Activated CD4-positive, alpha-beta T cell treated with anti-CD3 and anti-CD28 coated beads, Interleukin-2, amount 10 ng/mL, durations not matched to agents 7 days and 5 days (primary cell): ENCODE data around the gene NOTCH1. TPM values are rescaled to one million over a fixed set of nuclear protein-coding genes. Genes with fewer than 3 reads are reported as not detected.
A peak's percentile ranks its signal among the peaks of the same experiment; 100 is the strongest.

Source experiments
- CTCF ChIA-PET: fragments of 350-600 bp; sonication (Branson Sonifier 250); formaldehyde crosslinking; loops from one replicate; lab custom pipeline; 2021; ENCODE audit warnings: antibody characterized with exemption; lab: Charles Lee
- POLR2A ChIA-PET: fragments of 350-600 bp; sonication (Branson Sonifier 250); formaldehyde crosslinking; loops from one replicate; lab custom pipeline; 2021; ENCODE audit warnings: antibody characterized with exemption; lab: Charles Lee
- DNase-seq: peaks from one replicate; pipeline ENCODE4 v3.0.0-alpha.2; 2020
- H3K27ac Mint-ChIP-seq: one replicate; pipeline ENCODE4 v1.8.0; 2021; ENCODE audit warnings: mild to moderate bottlenecking, moderate library complexity, mixed read lengths
- H3K27me3 Mint-ChIP-seq: one replicate; pipeline ENCODE4 v1.8.0; 2021; ENCODE audit warnings: mixed read lengths
- H3K36me3 Mint-ChIP-seq: one replicate; pipeline ENCODE4 v1.8.0; 2021; ENCODE audit warnings: low read depth, mixed read lengths
- H3K4me1 Mint-ChIP-seq: one replicate; pipeline ENCODE4 v1.8.0; 2021; ENCODE audit warnings: mixed read lengths
- H3K4me3 Mint-ChIP-seq: one replicate; pipeline ENCODE4 v1.8.0; 2021; ENCODE audit warnings: mild to moderate bottlenecking, moderate library complexity, mixed read lengths
- H3K9me3 Mint-ChIP-seq: one replicate; pipeline ENCODE4 v1.8.0; 2021; ENCODE audit warnings: mixed read lengths
- total RNA-seq, 2 experiments: library from RNA; stranded (reverse); gene quantifications; one replicate each; pipeline ENCODE4 v1.2.3, GENCODE V29; 2021

Gene NOTCH1
- total RNA-seq, 2 experiments from 2014 or later = 73.6 to 74.4 TPM

GRCh38 chr9:136528716-136529341, 17.0 kb downstream of the NOTCH1 start:
- POLR2A ChIA-PET = no interaction called here
- Mint-ChIP-seq H3K9me3 (no peaks in the 10 kb centered on the region), H3K4me3 (no peak overlapping the region), H3K36me3 (peaks cover 6% of the 10 kb centered on the region), H3K4me1 (peaks cover 42% of the 10 kb centered on the region), H3K27me3 (no peaks in the 10 kb centered on the region), H3K27ac (no peak overlapping the region)
- CTCF ChIA-PET = interaction anchor here (1.9 kb wide), 1 partner anchor 11 kb away, joined by 12 read pairs; no protein-coding TSS in a partner anchor
- DNase-seq = no peak

GRCh38 chr9:136527721-136528710, 17.8 kb downstream of the NOTCH1 start:
- no peaks in the 10 kb centered on the region for H3K9me3 Mint-ChIP-seq
- POLR2A ChIA-PET = interaction anchor here (1.0 kb wide), 1 partner anchor 11 kb away, joined by 3 read pairs; no protein-coding TSS in a partner anchor
- DNase-seq = no peak
- H3K4me3 Mint-ChIP-seq = no peak overlapping the region
- peaks cover 4% of the 10 kb centered on the region for H3K36me3 Mint-ChIP-seq
- peaks cover 34% of the 10 kb centered on the region for H3K4me1 Mint-ChIP-seq
- CTCF ChIA-PET = interaction anchor here (0.6 kb wide), 1 partner anchor 75 kb away, joined by 3 read pairs; no protein-coding TSS in a partner anchor
- no peaks in the 10 kb centered on the region for H3K27me3 Mint-ChIP-seq
- peak overlapping the region; percentile 60 for H3K27ac Mint-ChIP-seq

GRCh38 chr9:136527131-136527530, 18.7 kb downstream of the NOTCH1 start:
- peaks cover 27% of the 10 kb centered on the region for H3K4me1 Mint-ChIP-seq
- ChIA-PET CTCF (interaction anchor here (1.6 kb wide), 1 partner anchor 12 kb away, joined by 7 read pairs; no protein-coding TSS in a partner anchor), POLR2A (interaction anchor here (1.0 kb wide), 1 partner anchor 12 kb away, joined by 3 read pairs; no protein-coding TSS in a partner anchor)

GRCh38 chr9:136526625-136527066, 19.2 kb downstream of the NOTCH1 start:
- H3K9me3 Mint-ChIP-seq = no peaks in the 10 kb centered on the region
- no peak overlapping the region for H3K27ac Mint-ChIP-seq
- H3K4me3 Mint-ChIP-seq = no peak overlapping the region
- ChIA-PET CTCF (interaction anchor here (1.6 kb wide), 1 partner anchor 12 kb away, joined by 7 read pairs; no protein-coding TSS in a partner anchor), POLR2A (interaction anchor here (1.0 kb wide), 1 partner anchor 12 kb away, joined by 3 read pairs; no protein-coding TSS in a partner anchor)
- no peak for DNase-seq
- H3K4me1 Mint-ChIP-seq = peaks cover 25% of the 10 kb centered on the region
- no peaks in the 10 kb centered on the region for H3K27me3 Mint-ChIP-seq
- H3K36me3 Mint-ChIP-seq = no peaks in the 10 kb centered on the region

More at GRCh38 chr9:136527131-136527530, 18.7 kb downstream of the NOTCH1 start:
- H3K36me3 Mint-ChIP-seq = peaks cover under 1% of the 10 kb centered on the region
- H3K4me3 Mint-ChIP-seq = no peak overlapping the region
- no peak overlapping the region for H3K27ac Mint-ChIP-seq
- no peak for DNase-seq
- H3K9me3 Mint-ChIP-seq = no peaks in the 10 kb centered on the region
- no peaks in the 10 kb centered on the region for H3K27me3 Mint-ChIP-seq

GRCh38 chr9:136525841-136526499, 19.9 kb downstream of the NOTCH1 start:
- Mint-ChIP-seq H3K27me3 (no peaks in the 10 kb centered on the region), H3K4me3 (no peak overlapping the region), H3K9me3 (no peaks in the 10 kb centered on the region), H3K4me1 (peaks cover 20% of the 10 kb centered on the region), H3K36me3 (no peaks in the 10 kb centered on the region), H3K27ac (no peak overlapping the region)
- CTCF ChIA-PET = interaction anchor here (0.6 to 1.6 kb wide), 2 partner anchors 13 to 1066 kb away, joined by 3 to 7 read pairs; no protein-coding TSS in a partner anchor
- POLR2A ChIA-PET = no interaction called here
- DNase-seq = no peak

- H3K4me3 Mint-ChIP-seq = no peak overlapping the region
- H3K27me3 Mint-ChIP-seq = no peaks in the 10 kb centered on the region
- ChIA-PET POLR2A (no interaction called here), CTCF (no interaction called here)
- no peaks in the 10 kb centered on the region for H3K9me3 Mint-ChIP-seq
- H3K4me1 Mint-ChIP-seq = peaks cover 12% of the 10 kb centered on the region
- H3K27ac Mint-ChIP-seq = no peak overlapping the region
- no peaks in the 10 kb centered on the region for H3K36me3 Mint-ChIP-seq
- no peak for DNase-seq
These were observed 20.6 kb downstream of the NOTCH1 start for GRCh38 chr9:136525207-136525606.

GRCh38 chr9:136522314-136523237, 23.3 kb downstream of the NOTCH1 start:
- DNase-seq = no peak
- H3K4me1 Mint-ChIP-seq = no peaks in the 10 kb centered on the region
- H3K27ac Mint-ChIP-seq = no peak overlapping the region
- ChIA-PET POLR2A (no interaction called here), CTCF (no interaction called here)
- H3K9me3 Mint-ChIP-seq = no peaks in the 10 kb centered on the region
- no peaks in the 10 kb centered on the region for H3K36me3 Mint-ChIP-seq
- no peak overlapping the region for H3K4me3 Mint-ChIP-seq
- H3K27me3 Mint-ChIP-seq = no peaks in the 10 kb centered on the region

- Mint-ChIP-seq H3K4me3 (no peak overlapping the region), H3K36me3 (no peaks in the 10 kb centered on the region), H3K27ac (no peak overlapping the region), H3K9me3 (no peaks in the 10 kb centered on the region), H3K27me3 (no peaks in the 10 kb centered on the region), H3K4me1 (no peaks in the 10 kb centered on the region)
- CTCF ChIA-PET = no interaction called here
- POLR2A ChIA-PET = no interaction called here
- no peak for DNase-seq
These were observed 24.3 kb downstream of the NOTCH1 start for GRCh38 chr9:136521537-136521936.

GRCh38 chr9:136520053-136520540, 25.8 kb downstream of the NOTCH1 start:
- Mint-ChIP-seq H3K27ac (no peak overlapping the region), H3K27me3 (no peaks in the 10 kb centered on the region), H3K4me3 (no peak overlapping the region), H3K36me3 (no peaks in the 10 kb centered on the region), H3K4me1 (no peaks in the 10 kb centered on the region), H3K9me3 (no peaks in the 10 kb centered on the region)
- CTCF ChIA-PET = interaction anchor here (0.7 kb wide), 1 partner anchor 18 kb away, joined by 3 read pairs; no protein-coding TSS in a partner anchor
- no peak for DNase-seq
- POLR2A ChIA-PET = no interaction called here

GRCh38 chr9:136519263-136520052, 26.4 kb downstream of the NOTCH1 start:
- Mint-ChIP-seq H3K4me3 (no peak overlapping the region), H3K9me3 (no peaks in the 10 kb centered on the region), H3K4me1 (no peaks in the 10 kb centered on the region), H3K27ac (no peak overlapping the region), H3K27me3 (no peaks in the 10 kb centered on the region), H3K36me3 (peaks cover 3% of the 10 kb centered on the region)
- ChIA-PET CTCF (no interaction called here), POLR2A (no interaction called here)
- DNase-seq = no peak

- H3K4me3 Mint-ChIP-seq = no peak overlapping the region
- POLR2A ChIA-PET = no interaction called here
- H3K9me3 Mint-ChIP-seq = no peaks in the 10 kb centered on the region
These were observed 27.2 kb downstream of the NOTCH1 start for GRCh38 chr9:136518623-136519022.

More at GRCh38 chr9:136518623-136519022, 27.2 kb downstream of the NOTCH1 start:
- DNase-seq = no peak
- H3K36me3 Mint-ChIP-seq = peaks cover 3% of the 10 kb centered on the region
- no peaks in the 10 kb centered on the region for H3K27me3 Mint-ChIP-seq
- no peak overlapping the region for H3K27ac Mint-ChIP-seq
- H3K4me1 Mint-ChIP-seq = no peaks in the 10 kb centered on the region
- CTCF ChIA-PET = no interaction called here
